ENCODE measurements around the gene TXNRD2.
A peak's percentile ranks its signal among the peaks of the same experiment; 100 is the strongest.
"Not testable (repeated sequence)": the region's sequence is repeated elsewhere in the genome, so short reads cannot be mapped to it uniquely, and the experiment has no call there.

Gene TXNRD2

DNA sequence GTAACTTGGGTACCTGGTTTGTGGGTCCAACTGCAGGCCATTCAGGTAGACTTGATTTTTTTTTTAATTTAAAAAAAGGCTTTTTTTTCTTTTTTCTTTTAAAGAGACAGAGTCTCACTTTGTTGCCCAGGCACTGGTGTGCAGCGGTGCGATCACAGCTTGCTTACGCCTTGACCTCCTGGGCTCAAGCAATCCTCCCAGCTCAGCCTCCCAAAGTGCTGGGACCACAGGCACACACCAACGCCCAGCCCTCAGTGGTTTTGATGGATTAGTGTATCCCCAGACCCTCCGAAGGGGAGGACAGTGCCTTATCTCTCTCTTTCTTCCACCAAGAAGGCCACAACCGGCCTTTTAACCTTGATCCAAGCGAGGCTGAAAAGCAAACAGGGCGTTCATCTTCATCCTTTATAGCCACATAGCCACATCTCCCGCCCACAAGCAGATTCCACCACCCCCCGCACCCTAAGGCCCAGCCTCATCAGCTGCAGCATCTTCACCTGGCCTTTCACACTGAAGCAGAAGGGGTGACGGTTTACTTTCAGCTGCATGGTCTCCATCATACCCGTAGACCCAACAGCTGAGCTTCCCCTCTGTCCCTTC is 17.6 kb downstream of the TXNRD2 start:
- no peak for DNase-seq (ENCODE audit: low spot score)

DNA sequence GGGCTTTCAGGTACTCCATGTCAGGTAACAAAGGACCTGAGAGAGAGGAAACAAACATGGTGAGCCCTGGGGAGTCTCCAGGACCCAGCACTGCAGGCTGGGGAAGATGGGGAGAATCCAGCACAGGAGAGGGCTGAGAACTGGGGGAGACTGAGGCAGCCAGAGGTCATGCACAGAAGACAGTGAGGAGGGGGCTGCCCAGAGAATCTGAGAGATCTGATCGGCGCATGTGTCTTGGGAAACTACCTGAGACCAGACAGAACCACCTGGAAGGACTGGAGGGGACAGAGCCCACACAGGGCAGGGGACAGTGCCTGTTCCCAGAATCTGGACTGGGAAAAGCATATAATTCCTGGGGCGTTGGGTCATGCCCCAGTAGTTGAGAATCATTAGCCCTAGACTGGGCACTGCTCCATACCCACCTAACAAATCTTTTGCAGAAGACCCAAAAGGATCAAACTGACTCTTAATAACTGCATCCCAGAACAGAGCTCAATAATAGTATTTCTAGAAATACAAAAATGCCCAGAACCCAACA is 20.0 kb downstream of the TXNRD2 start:
- DNase-seq (ENCODE audit: low spot score): no peak

DNA sequence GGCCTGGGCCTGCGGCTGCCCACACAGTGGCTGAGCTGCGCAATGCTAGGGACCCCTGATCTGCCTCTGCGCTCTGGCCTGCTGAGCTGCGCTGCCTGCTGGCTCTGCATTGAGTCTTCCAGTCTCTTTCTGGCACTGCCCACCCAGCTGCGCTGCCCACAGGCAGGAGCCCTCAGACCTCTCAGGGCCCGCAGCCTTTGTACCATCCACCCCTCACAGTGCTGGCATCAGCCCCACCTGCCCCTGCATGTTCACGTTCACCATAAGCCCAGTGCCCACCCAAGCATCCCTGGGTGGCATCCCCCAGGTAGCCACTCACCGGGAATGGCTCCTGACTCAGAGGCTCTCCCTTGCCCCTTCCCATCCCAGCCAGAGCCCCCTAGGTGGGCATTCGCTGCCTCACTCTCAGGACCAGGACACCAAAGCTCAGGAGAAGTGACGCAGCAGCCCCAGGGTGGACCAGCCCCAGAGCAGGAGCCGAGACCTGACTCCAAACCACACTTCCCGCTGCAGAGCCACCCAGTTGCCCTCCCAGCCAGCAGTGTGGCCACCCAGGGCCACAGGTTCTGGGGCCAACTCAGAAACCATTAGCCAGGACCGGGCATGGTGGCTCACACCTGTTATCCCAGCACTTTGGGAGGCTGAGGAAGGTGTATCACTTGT is 21.8 kb downstream of the TXNRD2 start:
- no peak for DNase-seq (ENCODE audit: low spot score)

DNA sequence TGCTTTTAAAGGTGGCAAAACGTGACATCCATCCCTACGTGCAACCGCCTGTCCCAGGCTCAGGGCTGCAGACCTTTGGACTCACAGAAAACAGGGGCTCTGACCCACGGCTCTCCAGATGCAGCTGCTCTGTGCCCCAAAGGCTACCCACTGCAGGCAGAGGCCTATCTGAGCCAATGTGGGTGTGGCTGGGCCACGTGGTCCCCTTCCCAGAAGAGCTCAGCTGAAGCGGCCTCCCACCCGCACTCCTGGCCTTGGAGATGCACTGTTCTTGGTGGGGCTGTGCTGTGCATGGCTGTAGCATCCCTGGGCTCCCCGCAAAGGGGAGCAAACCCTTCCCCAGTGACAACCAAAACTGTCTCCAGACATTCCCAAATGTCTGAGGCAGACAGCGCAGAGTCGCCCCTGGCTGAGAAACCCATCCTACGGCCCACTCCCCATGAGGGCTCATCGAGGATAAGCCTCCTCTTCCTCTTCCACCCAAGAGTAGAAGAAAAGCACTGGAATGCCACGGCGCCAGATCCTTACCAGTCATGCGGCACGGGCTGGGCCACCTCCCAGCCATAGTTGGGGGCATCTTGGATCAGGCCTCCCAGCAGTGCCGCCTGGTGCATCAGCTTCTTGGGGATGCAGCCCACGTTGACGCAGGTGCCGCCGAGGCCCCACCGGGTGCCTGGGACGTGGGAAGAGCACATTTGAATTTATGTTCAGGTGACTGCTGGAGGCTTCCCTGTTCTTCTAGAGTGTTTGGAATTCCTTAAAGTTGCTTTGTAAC is 23.1 kb downstream of the TXNRD2 start:
- DNase-seq (ENCODE audit: low spot score): no peak

DNA sequence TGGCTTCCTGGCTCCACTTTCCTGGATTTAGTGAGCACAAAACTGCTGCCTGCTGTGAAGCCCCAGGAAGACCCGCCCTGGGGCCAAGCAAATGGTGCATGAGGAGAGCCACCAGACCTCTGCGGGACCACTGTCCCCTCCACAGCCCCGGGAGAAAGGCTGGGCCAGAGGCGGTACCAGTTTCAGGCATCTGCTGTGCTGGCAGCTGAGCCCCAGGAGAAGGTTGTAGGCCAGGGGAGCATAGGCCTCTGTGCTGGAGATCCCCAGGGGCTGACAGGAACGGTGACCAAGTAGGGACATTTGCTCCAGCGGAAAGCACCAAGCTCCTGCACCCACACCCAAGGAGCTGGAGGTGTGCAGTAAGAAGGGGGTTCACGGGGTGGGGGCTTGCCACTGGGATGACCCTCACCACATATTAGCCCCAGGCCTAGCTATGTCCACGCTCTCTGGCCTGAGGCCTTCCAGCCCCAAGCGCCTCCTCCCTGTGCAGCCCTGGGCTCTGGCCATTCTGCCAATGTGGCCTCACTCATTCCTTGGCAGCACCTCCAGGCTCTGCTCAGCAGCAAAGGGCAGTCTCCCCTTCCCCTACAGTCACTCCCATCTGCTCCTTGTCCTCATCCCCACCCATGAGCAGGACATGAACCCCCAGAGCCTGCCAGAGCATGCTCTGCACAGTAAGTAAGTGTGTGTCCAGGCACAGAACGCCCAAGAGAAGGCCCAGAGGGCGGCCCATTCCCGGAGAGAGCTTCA is 24.1 kb downstream of the TXNRD2 start:
- no peak for DNase-seq (ENCODE audit: low spot score)

DNA sequence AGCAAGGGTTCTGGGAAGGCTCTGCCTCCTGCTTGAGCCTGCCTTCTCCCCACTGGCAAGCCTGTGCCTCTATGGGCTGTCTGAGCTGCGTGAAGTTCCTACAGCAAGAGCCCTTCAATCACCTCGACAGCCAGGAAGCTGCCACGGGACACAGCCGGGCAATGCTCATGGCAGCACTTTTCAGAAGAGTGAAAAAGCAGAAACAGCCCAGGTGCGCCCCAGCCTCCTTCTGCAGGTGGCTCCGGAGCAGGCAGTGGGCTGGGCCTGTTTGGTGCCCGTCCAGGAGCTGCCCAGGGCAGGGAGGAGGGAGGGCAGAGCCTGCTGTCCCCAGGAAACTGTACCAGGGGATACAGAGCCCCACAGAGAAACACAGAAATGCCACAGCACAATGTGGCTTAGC is 24.7 kb downstream of the TXNRD2 start:
- DNase-seq (ENCODE audit: low spot score): no peak

DNA sequence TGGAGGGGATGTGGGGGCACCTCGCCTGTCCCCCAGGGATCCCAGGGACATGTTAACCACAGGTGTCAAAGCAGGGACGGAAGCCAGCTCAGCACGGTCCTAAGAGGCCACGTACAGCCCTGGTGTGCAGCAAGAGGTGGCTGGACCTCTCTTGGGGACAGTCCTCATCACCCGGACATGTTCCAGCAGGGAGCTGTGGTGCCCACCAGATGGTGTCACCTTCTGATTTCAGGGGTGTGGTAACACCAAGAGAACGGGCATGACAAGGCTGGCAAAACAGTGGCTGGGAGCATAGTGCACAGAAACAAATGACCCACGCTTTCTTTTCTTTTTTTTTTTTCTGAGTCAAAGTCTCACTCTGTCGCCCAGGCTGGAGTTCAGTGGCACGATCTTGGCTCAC is 25.6 kb downstream of the TXNRD2 start:
- no peak for DNase-seq (ENCODE audit: low spot score)

DNA sequence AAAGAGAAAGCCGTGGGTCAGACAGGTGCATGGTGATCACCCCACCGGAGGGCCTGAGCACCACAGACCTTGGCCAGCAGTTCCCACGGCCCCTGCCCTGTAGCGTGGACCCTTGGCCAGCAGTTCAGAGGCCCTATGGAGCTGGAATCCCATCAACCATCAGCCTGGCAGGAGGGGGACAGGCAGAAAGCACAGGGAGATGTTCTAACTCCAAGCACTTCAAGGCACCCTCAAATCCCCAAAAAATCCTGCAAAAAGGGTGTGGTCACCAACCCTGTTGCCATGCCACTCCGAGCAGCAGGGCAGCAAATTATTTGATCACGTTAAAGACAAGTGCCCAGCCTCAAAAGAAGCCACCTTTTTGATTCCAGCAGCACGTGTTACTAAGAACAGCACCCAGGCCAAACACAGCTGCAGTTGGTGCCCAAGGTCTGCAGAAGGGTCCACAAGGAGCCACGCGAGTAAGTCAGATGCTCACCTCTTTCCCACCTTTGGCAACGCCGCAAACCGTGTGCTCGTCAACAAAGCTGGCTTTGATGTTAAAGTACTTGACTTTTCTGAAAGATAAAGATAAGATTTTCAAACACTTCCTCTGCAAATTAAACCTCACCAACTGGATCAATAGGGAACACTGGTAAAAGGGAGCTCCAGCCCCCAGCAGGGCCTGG is 26.2 kb downstream of the TXNRD2 start:
- DNase-seq (ENCODE audit: low spot score): no peak

DNA sequence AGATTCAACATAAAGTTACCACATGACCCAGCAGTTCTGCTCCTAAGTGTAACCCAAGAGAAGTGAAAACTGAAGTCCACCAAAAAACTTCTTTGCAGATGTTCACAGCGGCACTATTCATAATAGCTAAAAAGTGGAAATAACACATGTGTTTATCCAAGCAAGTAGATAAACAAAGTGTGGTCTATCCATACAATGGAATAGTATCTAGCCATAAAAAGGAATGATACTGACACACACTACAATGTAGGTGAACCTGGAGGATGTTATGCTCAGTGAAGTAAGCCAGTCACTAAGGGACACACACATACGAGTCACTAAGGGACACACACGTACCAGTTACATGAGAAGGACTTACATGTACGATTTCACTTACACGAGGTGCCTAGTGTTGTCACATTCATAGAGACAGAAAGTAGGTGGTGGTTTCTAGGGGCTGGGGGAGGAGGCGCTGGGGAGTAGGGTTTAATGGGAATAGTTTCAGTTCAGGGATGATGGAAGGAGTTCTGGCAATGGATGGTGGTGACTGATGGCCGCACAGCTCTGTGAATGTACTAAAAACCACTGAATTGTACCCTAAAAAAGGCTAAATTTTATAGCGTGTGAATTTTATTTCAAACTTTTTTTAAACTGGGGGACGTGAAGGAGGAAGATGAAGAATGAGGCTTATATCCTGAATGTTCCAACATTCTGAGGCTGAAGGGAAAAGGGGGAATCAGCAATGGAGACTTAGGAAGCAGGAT is 27.2 kb downstream of the TXNRD2 start:
- DNase-seq (ENCODE audit: low spot score): no peak

DNA sequence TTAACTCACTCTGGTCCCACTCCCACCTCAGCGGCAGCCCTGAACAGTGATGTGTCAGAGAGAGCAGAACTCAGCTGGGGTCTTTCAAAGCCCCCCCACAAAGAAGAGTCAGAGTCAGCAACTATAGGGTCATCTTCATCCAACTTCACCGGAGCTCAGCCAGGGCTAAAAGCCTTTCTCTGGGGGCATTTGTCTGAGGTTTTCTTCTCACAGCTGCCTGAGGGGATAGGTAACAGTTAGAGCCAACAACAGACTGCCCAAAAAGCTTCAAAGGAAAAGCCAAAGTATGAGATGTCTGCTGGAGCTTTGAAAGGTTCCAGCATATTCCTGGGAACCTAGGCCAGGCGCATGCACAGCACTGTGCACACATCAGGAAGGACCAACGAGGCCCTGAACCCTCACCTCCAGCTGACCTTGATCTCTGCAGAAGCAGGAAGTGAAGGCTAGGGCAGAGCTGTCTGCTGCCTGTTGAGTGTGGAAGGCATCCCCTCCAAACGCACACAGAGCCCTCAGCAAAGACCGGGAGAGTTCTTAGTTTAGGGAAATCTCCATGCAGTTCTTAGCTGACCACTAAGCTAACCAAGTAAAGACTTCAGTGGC is 28.2 kb downstream of the TXNRD2 start:
- DNase-seq (ENCODE audit: low spot score): no peak

DNA sequence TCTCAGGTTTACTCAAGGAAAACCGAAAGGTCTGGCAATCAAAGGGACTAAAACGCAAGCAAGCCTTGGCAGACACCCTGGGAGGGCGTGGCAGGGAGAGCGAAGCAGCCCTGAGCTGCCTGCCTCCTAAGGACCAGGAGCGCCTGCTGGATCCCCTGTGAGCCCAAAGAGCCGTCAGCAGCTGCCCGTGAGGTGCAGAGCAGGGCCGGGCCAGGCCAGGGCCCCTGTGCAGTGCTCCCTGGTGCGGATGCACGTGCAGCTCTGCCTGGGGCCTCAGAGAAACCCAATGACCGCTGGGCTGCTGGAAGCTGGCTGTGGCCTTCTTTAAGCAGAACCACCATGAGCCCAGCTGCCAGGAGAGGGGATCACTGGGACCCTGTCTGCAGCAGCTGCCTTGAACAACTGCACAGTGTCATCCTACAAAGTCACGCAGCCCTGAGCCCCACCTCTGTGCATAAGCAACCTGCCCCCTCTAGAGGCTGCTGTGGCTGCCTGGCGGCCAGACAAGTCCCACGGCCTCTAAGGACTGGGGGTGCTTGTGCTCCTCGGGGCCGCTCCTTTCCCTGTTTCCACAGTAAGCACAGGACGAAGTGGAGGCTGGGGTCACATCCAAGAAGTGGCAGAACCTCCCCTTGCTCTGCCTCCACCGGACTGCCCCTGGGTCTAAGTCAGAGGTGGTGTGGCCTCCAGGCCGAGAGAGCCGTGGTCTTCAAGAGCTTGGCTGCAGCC is 29.2 kb downstream of the TXNRD2 start:
- no peak for DNase-seq (ENCODE audit: low spot score)

DNA sequence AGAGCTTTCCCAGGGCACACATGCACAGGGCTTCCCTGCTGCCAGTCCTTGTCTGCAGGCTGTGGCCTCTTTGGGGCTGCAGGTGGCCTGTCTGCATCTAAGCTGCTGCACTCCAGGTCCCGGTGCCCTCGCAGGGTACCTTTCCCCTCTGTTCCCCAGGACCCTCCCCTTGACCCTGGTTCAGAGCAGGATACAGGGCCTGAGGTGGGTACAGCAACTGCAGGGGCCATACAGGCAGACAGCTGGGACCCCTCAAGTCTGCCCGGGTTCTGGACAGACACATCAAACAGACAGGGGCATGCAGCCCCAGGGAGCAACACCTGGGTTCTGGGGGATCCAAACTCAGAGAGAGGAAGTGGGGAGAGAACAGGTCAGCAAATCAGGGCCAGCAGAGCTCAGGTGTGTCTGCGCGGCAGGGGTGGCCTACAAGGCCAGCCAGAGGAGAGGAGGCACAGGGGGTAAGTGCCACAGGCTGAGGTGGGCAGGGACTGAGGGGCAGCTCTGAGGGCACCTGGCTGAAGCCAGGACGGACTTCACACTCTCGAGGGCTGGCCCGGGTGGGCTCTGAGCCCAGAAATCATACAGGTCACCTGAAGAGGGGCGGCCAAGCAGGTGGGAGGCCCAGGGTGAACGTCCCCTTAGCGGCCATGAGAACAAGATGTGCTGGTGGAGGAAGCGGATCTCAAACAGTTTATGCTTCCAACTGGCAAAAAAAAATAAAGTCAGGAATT is 29.9 kb downstream of the TXNRD2 start:
- DNase-seq (ENCODE audit: low spot score): no peak

DNA sequence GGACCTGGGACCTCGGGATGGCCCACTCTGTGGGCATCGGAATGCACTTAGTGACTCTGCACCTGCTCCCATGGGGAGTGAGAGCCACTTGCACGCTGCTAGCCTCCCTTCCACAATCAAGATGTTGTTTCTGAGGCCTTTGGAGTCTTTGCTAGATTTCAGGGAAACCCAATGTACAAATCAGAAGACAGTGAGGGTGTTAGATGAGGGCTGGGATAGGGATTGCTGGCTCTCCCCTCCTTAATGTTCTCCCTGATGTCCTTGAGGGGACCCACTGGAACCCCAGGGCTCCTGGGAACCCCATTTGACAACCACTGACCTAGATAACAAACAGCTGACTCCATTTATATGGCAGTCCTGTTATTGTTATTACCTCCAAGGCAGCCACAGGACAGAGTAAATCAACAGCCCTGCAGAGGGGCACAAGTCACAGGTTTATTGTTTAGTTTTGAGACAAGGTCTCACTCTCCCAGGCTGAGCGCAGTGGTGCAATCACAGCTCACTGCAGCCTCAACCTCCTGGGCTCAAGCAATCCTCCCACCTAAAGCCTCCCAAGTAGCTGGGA is 31.4 kb downstream of the TXNRD2 start:
- DNase-seq (ENCODE audit: low spot score): no peak

DNA sequence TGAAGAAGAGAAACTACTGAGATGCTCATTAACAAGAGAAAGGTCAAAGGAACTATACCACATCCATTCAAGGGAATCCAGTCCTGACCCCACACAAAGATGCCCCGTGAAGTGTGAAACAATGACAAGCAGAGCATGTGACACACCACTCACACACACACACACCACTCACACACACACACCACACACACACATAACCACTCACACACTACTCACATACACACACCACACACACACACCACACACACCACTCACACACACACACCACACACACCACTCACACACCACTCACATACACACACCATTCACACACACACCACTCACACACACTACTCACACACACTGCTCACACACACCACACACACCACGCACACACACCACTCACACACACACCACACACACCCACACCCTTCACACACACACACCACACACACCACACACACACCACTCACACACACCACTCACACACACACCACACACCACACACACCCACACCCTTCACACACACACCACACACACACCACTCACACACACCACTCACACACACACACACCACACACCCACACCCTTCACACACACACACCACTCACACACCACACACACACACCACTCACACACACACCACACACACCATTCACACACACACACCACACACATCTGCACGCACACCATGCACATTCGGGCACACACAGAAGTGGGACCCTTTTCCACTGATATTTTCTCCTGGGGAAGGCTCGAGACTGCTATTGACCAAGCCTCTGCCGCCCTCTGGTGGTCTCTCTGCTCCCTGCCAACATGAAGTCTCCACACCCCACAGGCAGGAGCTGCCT is 32.1 kb downstream of the TXNRD2 start:
- peak; percentile 87 for DNase-seq (ENCODE audit: low spot score)

DNA sequence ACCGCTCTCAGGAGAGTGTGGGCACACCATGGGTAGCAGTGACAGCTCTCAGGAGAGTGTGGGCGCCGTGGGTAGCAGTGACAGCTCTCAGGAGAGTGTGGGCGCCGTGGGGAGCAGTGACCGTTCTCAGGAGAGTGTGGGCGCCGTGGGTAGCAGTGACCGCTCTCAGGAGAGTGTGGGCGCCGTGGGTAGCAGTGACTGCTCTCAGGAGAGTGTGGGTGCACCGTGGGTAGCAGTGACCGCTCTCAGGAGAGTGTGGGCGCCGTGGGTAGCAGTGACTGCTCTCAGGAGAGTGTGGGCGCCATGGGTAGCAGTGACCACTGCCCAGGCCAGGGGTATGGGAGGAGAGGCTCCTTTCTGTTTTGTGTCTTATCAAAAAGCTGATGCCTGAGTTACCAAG is 33.7 kb downstream of the TXNRD2 start:
- DNase-seq (ENCODE audit: low spot score): not testable (repeated sequence)

DNA sequence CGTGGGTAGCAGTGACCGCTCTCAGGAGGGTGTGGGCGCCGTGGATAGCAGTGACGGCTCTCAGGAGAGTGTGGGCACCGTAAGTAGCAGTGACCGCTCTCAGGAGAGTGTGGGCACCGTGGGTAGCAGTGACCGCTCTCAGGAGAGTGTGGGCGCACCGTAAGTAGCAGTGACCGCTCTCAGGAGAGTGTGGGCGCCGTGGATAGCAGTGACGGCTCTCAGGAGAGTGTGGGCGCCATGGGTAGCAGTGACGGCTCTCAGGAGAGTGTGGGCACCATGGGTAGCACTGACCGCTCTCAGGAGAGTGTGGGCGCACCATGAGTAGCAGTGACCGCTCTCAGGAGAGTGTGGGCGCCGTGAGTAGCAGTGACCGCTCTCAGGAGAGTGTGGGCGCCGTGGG is 34.8 kb downstream of the TXNRD2 start:
- not testable (repeated sequence) for DNase-seq (ENCODE audit: low spot score)

DNA sequence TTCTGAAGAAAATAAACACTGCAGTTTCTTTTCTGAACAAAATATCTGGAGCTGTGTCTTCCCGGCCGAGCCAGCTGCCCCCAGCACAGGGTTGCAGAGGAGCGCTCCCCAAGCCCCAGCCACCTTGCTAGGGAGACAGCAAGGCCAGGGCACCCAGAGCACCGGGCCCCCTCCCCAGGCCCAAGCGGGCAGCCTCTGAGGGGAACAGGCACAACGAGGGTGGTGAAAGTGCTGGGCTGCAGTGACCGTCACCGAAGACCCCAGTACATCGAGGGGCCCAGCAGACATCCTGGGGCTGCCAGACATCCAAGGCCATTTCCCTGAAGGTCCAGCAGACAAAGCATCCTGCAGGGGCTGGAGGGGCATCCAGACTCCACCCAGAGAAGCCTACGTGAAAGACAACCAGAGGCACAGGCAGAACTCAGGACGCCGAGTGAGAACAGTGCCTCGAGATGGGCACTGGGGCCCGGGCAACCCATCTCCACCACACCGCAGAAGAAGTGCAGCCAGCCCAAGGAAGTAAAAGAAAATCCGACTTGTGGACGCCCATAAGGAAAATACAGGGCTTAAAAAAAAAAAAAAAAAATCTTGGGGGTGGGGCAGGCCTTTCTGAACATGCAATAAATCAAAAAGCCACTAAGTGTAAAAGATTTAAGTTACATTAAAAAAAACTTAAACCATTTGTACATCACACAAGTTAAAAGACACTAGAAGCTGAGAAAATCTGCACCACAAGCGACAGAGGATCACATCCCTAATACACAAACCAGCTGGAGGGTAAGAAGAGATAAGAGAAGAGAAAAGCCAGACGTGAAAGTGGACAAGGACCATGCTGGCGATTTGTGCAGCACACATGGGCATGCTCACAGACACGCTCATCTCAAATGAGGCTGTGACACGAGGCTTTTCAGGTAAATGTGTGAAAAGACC is 36.0 kb downstream of the TXNRD2 start:
- no peak for DNase-seq (ENCODE audit: low spot score)
